ENCODE results near the gene LAMC1. TPM values are rescaled to one million over a fixed set of nuclear protein-coding genes. Genes with fewer than 3 reads are reported as not detected.

The LAMC1 gene
- total and polyA plus RNA-seq, 12 donors: 22.1 to 160 (median 115) TPM

GRCh38 chr1:183185941-183186490 lies 162.8 kb downstream of the LAMC1 start, which contains the start of gene LAMC2:
Gene LAMC2, plus strand, starts transcription at chr1:183186264. Its CDS starts 89 bp downstream, at chr1:183186353.
- Histone ChIP-seq H3K36me3 (no peaks in the 10 kb centered on the region), H3K27me3 (peaks cover 0 to 16% (median 0%) of the 10 kb centered on the region in 7 donors), H3K9me3 (no peaks in the 10 kb centered on the region), H3K4me1 (peaks cover 0 to 7% (median 5%) of the 10 kb centered on the region in 9 donors), H3K27ac (no peak within 1 kb of the TSS), H3K4me3 (peak within 1 kb of the TSS in 9 of 10 donors; percentile 16 to 42 (median 26))
- peak in 7 of 8 donors; percentile 56 to 91 (median 73) for ATAC-seq
- 31 to 37% methylated on average over 30 of the region's 30 CpGs for WGBS, 2 donors
- intact Hi-C loops (cut with DNase I): no loop called here
- no peak for DNase-seq
- TF ChIP-seq CTCF (IDR thresholded peaks at IDR 0.05): peak in 4 of 9 donors; percentile 12 to 38 (median 32)

GRCh38 chr1:183186841-183187240 lies 163.6 kb downstream of the LAMC1 start:
- no peak overlapping the region for H3K27ac ChIP-seq
- H3K9me3 ChIP-seq: no peaks in the 10 kb centered on the region
- ATAC-seq: no peak
- no peak overlapping the region for H3K4me3 ChIP-seq
- peaks cover 0 to 3% (median 0%) of the 10 kb centered on the region in 9 donors for H3K4me1 ChIP-seq
- intact Hi-C loops (cut with DNase I): no loop called here
- DNase-seq: no peak
- peaks cover 0 to 16% (median 0%) of the 10 kb centered on the region in 7 donors for H3K27me3 ChIP-seq
- no peaks in the 10 kb centered on the region for H3K36me3 ChIP-seq
- TF ChIP-seq CTCF (IDR thresholded peaks at IDR 0.05): no peak
- 85 to 87% methylated on average over 4 of the region's 4 CpGs for WGBS, 2 donors

- TF ChIP-seq CTCF (IDR thresholded peaks at IDR 0.05): no peak
- Histone ChIP-seq H3K4me1 (peaks cover 0 to 6% (median 0%) of the 10 kb centered on the region in 9 donors), H3K27me3 (peaks cover 0 to 16% (median 0%) of the 10 kb centered on the region in 7 donors), H3K4me3 (no peak overlapping the region), H3K36me3 (no peaks in the 10 kb centered on the region), H3K27ac (no peak overlapping the region), H3K9me3 (no peaks in the 10 kb centered on the region)
- intact Hi-C loops (cut with DNase I): no loop called here
- ATAC-seq: no peak
- DNase-seq: no peak
- WGBS, 2 donors: 64 to 69% methylated on average over 1 of the region's 1 CpG
Measured at GRCh38 chr1:183188240-183188639, 165.0 kb downstream of the LAMC1 start.

- WGBS, 2 donors: 66 to 76% methylated on average over 1 of the region's 1 CpG
- intact Hi-C loops (cut with DNase I): no loop called here
- peak overlapping the region in 1 of 10 donors; percentile 7 for H3K27ac ChIP-seq
Measured at GRCh38 chr1:183191833-183192232, 168.6 kb downstream of the LAMC1 start.

More at GRCh38 chr1:183191833-183192232, 168.6 kb downstream of the LAMC1 start:
- peaks cover 0 to 3% (median 0%) of the 10 kb centered on the region in 7 donors for H3K27me3 ChIP-seq
- DNase-seq (no peak), ATAC-seq (peak in 2 of 8 donors; percentile 14 to 20)
- no peaks in the 10 kb centered on the region for H3K9me3 ChIP-seq
- no peak for TF ChIP-seq CTCF (IDR thresholded peaks at IDR 0.05)
- no peak overlapping the region for H3K4me3 ChIP-seq
- peaks cover 0 to 11% (median 0%) of the 10 kb centered on the region in 9 donors for H3K4me1 ChIP-seq
- no peaks in the 10 kb centered on the region for H3K36me3 ChIP-seq
